K562 (cell line): ENCODE measurements around the gene KRT5. TPM values are rescaled to one million over a fixed set of nuclear protein-coding genes. Genes with fewer than 3 reads are reported as not detected.

Experiments
- ATAC-seq: fragments of 200-7000 bp; cut with Tn5 transposase; 3 replicates; pipeline ENCODE4 v1.9.1; 2020; ENCODE audit warnings: moderate library complexity
- BruUV-seq: library from RNA; stranded (reverse); fragments of 400-500 nt; replicated peaks from 2 replicates; lab custom pipeline; 2021; lab: Mats Ljungman, UMichigan
- CTCF ChIA-PET: fragments of 300-600 bp; formaldehyde crosslinking; extraction: SDS; loops from one replicate; lab custom pipeline; 2021; ENCODE audit warnings: low intra/inter-chr PET ratio; lab: Yijun Ruan, JAX
- POLR2A ChIA-PET: fragments of 300-600, 350-650 bp; sonication (Branson Sonifier 250); formaldehyde crosslinking; extraction: SDS; loops from one replicate; lab custom pipeline; 2021; ENCODE audit warnings: antibody characterized with exemption, inconsistent platforms; lab: Yijun Ruan, JAX
- DNase-seq, 4 experiments: peaks; one replicate each; pipeline versions ENCODE4 v3.0.0 to v3.0.0-alpha.2; 2011 to 2018; ENCODE audit warnings: low spot score in 3 of 4, mixed read lengths in 3 of 4; ENCODE audit errors: extremely low read depth in 1 of 4
- FAIRE-seq: peaks from 2 replicates; lab custom pipeline; 2011; peaks lifted over from hg19 to GRCh38; lab: Jason Lieb, UNC
- H2AFZ ChIP-seq: 2 replicates; pipeline ENCODE4 v1.6.0; 2011; ENCODE audit warnings: low read depth, low read length, control low read depth, inconsistent platforms
- H3K27ac ChIP-seq: fragments of 200-600 bp; 3 replicates; pipeline ENCODE4 v1.8.0; 2011; ENCODE audit warnings: low read depth, mild to moderate bottlenecking, control low read depth, inconsistent platforms, low read length, moderate library complexity, mixed read lengths; ENCODE audit errors: extremely low read depth
- H3K27me3 ChIP-seq, 2 experiments: fragments of 300-600 bp in 1 of 2; 2 replicates in 1 of 2; 3 replicates in 1 of 2; pipeline versions ENCODE4 v1.6.0 to v1.8.0; 2011; ENCODE audit warnings: inconsistent platforms in 2 of 2, low read length in 2 of 2, mild to moderate bottlenecking in 1 of 2, mixed read lengths in 1 of 2, moderate library complexity in 1 of 2; ENCODE audit not compliant: control insufficient read depth in 2 of 2, insufficient read depth in 2 of 2
- H3K36me3 ChIP-seq: fragments of 300-600 bp; 3 replicates; pipeline ENCODE4 v1.8.0; 2011; ENCODE audit warnings: mild to moderate bottlenecking, low read length, inconsistent platforms; ENCODE audit not compliant: control insufficient read depth, insufficient read depth
- H3K4me1 ChIP-seq, 2 experiments: fragments of 200-600 bp in 1 of 2; replicated peaks in 1 of 2; 2 replicates in 1 of 2; 3 replicates in 1 of 2; pipeline versions ENCODE4 v1.5.1 to v1.8.0; 2011; ENCODE audit warnings: inconsistent platforms in 2 of 2, low read length in 2 of 2, mild to moderate bottlenecking in 1 of 2, mixed read lengths in 1 of 2, moderate library complexity in 1 of 2; ENCODE audit not compliant: control insufficient read depth in 2 of 2, insufficient read depth in 2 of 2
- H3K4me2 ChIP-seq: 2 replicates; pipeline ENCODE4 v1.6.1; 2011; ENCODE audit warnings: low read length, control low read depth, inconsistent platforms, mixed read lengths; ENCODE audit not compliant: insufficient read depth
- H3K4me3 ChIP-seq: fragments of 200-600 bp; sonication (generic), shearing (Covaris generic); 2 replicates; pipeline ENCODE4 v1.5.1; 2016; ENCODE audit warnings: control low read depth, inconsistent platforms
- H3K79me2 ChIP-seq: fragments of 200-600 bp; 3 replicates; pipeline ENCODE4 v1.8.0; 2011; ENCODE audit warnings: low read length, inconsistent platforms; ENCODE audit not compliant: control insufficient read depth, insufficient read depth
- H3K9ac ChIP-seq, 2 experiments: 2 replicates each; pipeline versions ENCODE4 v1.6.0 to v1.6.1; 2011; ENCODE audit warnings: low read depth in 2 of 2, low read length in 2 of 2, control low read depth in 1 of 2, inconsistent platforms in 1 of 2, mild to moderate bottlenecking in 1 of 2, mixed read lengths in 1 of 2; ENCODE audit not compliant: insufficient read depth in 1 of 2
- H3K9me1 ChIP-seq: one replicate; pipeline ENCODE4 v1.6.0; 2011; ENCODE audit warnings: inconsistent platforms, mild to moderate bottlenecking, low read length, moderate library complexity; ENCODE audit not compliant: control insufficient read depth, insufficient read depth
- H3K9me3 ChIP-seq: replicated peaks from 2 replicates; pipeline ENCODE4 v1.5.1; 2011; ENCODE audit warnings: low read depth, low read length, inconsistent platforms; ENCODE audit not compliant: control insufficient read depth, insufficient read depth
- H4K20me1 ChIP-seq: replicated peaks from 2 replicates; pipeline ENCODE4 v1.6.1; 2011; ENCODE audit warnings: low read length, inconsistent platforms, mixed read lengths; ENCODE audit not compliant: control insufficient read depth, insufficient read depth
- ARID4B ChIP-seq: sonication (generic); formaldehyde crosslinking; IDR thresholded peaks from 2 replicates; pipeline ENCODE4 v1.8.0; 2022; ENCODE audit warnings: mild to moderate bottlenecking, missing genetic modification reagents
- CBX5 ChIP-seq: IDR thresholded peaks from 2 replicates; pipeline ENCODE4 v1.6.1; 2014; ENCODE audit warnings: low read depth, borderline replicate concordance
- CLOCK ChIP-seq: fragments of 250-450 bp; sonication (Bioruptor Pico); IDR thresholded peaks from 2 replicates; pipeline ENCODE4 v1.4.0; 2020; ENCODE audit warnings: mild to moderate bottlenecking, moderate library complexity, borderline replicate concordance
- GTF2B ChIP-seq: IDR thresholded peaks from 2 replicates; pipeline ENCODE4 v1.6.1; 2011; ENCODE audit not compliant: insufficient read length; ENCODE audit errors: extremely low read depth
- HMGN3 ChIP-seq: IDR thresholded peaks from 2 replicates; pipeline ENCODE4 v1.6.1; 2011; ENCODE audit warnings: borderline replicate concordance, low read depth, mild to moderate bottlenecking, mixed read lengths, low read length; ENCODE audit not compliant: insufficient read length; ENCODE audit errors: extremely low read depth
- MTF1 ChIP-seq: fragments of 250-450 bp; sonication (Bioruptor Pico); IDR thresholded peaks from 2 replicates; pipeline ENCODE4 v1.9.0; 2021; ENCODE audit warnings: moderate library complexity, mild to moderate bottlenecking, inconsistent platforms, borderline replicate concordance
- PHF21A ChIP-seq: fragments of 450-650 bp; IDR thresholded peaks from 2 replicates; pipeline ENCODE4 v1.6.1; 2017; ENCODE audit warnings: low read depth, borderline replicate concordance
- RBM15 ChIP-seq: fragments of 200-400 bp; formaldehyde crosslinking; IDR thresholded peaks from 2 replicates; pipeline ENCODE4 v1.6.1; 2018; ENCODE audit warnings: mild to moderate bottlenecking, low read length, moderate library complexity; ENCODE audit not compliant: insufficient read depth
- SMAD3 ChIP-seq: fragments of 450-650 bp; formaldehyde crosslinking; conservative IDR thresholded peaks from 2 replicates; pipeline ENCODE4 v1.4.0; 2020; ENCODE audit warnings: mild to moderate bottlenecking
- SNRNP70 ChIP-seq: fragments of 200-400 bp; formaldehyde crosslinking; optimal IDR thresholded peaks from 2 replicates; pipeline ENCODE3; 2017; ENCODE audit warnings: low read depth, low read length
- WGBS: fragments of 100-300 bp; shearing (Covaris generic); methylation state at CpG from one replicate; pipeline ENCODE4 v1.1.6; 2016; ENCODE audit warnings: low coverage, mixed read lengths; ENCODE audit not compliant: insufficient coverage; ENCODE audit errors: missing lambda C conversion rate; 5-methylcytosine and 5-hydroxymethylcytosine counted together
- in situ Hi-C: fragments of 300-500 bp; cut with MboI; formaldehyde crosslinking; loops from 4 replicates; pipeline ENCODE4 v1.15.0; 2018; ENCODE audit warnings: inconsistent platforms, mixed read lengths
- intact Hi-C: fragments of 100-400 bp; cut with micrococcal nuclease; formaldehyde crosslinking; loops from 2 replicates; pipeline ENCODE4 v1.14.2; 2022
- polyA plus RNA-seq, 8 experiments: library from polyadenylated mRNA; depleted of rRNA in 4 of 8; stranded (reverse) in 5 of 8; unstranded in 3 of 8; fragments of >200 nt; fragmentation: Nextera tagmentation in 2 of 8; fragmentation: Illumina TruSeq in 1 of 8; extraction: Ambion mirVana in 2 of 8; extraction: Trizol in 1 of 8; gene quantifications; 2 replicates each; pipeline versions ENCODE4 v1.2.1 to v1.2.3, GENCODE V29; 2011 to 2014; ENCODE audit warnings: inconsistent platforms in 1 of 8, missing spikeins in 1 of 8
- total RNA-seq, 7 experiments: library from RNA; depleted of rRNA in 6 of 7; stranded (reverse); fragments of >200 nt in 6 of 7; fragmentation: Illumina TruSeq in 2 of 7; extraction: Trizol in 2 of 7; gene quantifications; 2 replicates each; pipeline versions ENCODE4 v1.2.1 to v1.2.3, GENCODE V29; 2011 to 2021; ENCODE audit warnings: low replicate concordance in 1 of 7

The KRT5 gene
- total and polyA plus RNA-seq, 9 of the 15 experiments (the other 6 are each of a cell fraction or from before 2014, with no cell fraction given): 0.32 TPM; not detected in 8

GRCh38 chr12:52524898-52525591 is 4.9 kb upstream of the KRT5 start (continued):
- TF ChIP-seq CLOCK (CRISPR knock-in tag): no peak
- no peak for TF ChIP-seq HMGN3

- peaks cover 12 to 58% of the 10 kb centered on the region in 2 experiments; a peak in 4 of 5 replicates for H3K27me3 ChIP-seq
- H3K79me2 ChIP-seq: no peaks in the 10 kb centered on the region
- H3K9ac ChIP-seq: no peak overlapping the region
- no peak overlapping the region for H3K27ac ChIP-seq
- DNase-seq: no peak
- no peaks in the 10 kb centered on the region for H3K9me3 ChIP-seq
- in situ Hi-C loops: no loop called here
- intact Hi-C loops: no loop called here
- CTCF ChIA-PET: no interaction called here
- FAIRE-seq: no peak
- 3% methylated on average over 6 of the region's 6 CpGs for WGBS
- H4K20me1 ChIP-seq: peaks cover 9% of the 10 kb centered on the region
- ATAC-seq: no peak
- H3K9me1 ChIP-seq: no peaks in the 10 kb centered on the region
- no peak overlapping the region for H2AFZ ChIP-seq
- POLR2A ChIA-PET: interaction anchor here (0.6 kb wide), 1 partner anchor 94 kb away, joined by 3 read pairs; no protein-coding TSS in a partner anchor
- H3K36me3 ChIP-seq: no peaks in the 10 kb centered on the region
- H3K4me2 ChIP-seq: no peak overlapping the region
- H3K4me1 ChIP-seq: no peaks in the 10 kb centered on the region; a peak in 1 of 5 replicates
- no TSS peak for BruUV-seq
- no peak overlapping the region for H3K4me3 ChIP-seq
- TF ChIP-seq ARID4B (CRISPR knock-in tag): no peak
- TF ChIP-seq PHF21A: no peak
- no peak for TF ChIP-seq SNRNP70
- no peak for TF ChIP-seq SMAD3 (CRISPR knock-in tag)
- TF ChIP-seq GTF2B: no peak
- TF ChIP-seq CBX5: no peak
- TF ChIP-seq RBM15: no peak
- TF ChIP-seq MTF1 (CRISPR knock-in tag): no peak
These were observed 4.2 kb upstream of the KRT5 start for GRCh38 chr12:52524241-52524897.
